Endothelial cell of umbilical vein (primary cell): ENCODE data around the gene ZNF385B.

Experiments
- EZH2 ChIP-seq: IDR thresholded peaks from 2 replicates; pipeline ENCODE4 v1.6.1; 2012; ENCODE audit warnings: borderline replicate concordance, low read depth, mild to moderate bottlenecking, moderate library complexity, low read length, inconsistent platforms; ENCODE audit not compliant: severe bottlenecking
- FOS ChIP-seq: IDR thresholded peaks from 2 replicates; pipeline ENCODE4 v1.6.1; 2011; ENCODE audit warnings: mild to moderate bottlenecking, low read length, moderate library complexity, borderline replicate concordance; ENCODE audit not compliant: insufficient read depth
- GATA2 ChIP-seq: IDR thresholded peaks from 2 replicates; pipeline ENCODE4 v1.7.0; 2011; ENCODE audit warnings: low read depth, mild to moderate bottlenecking, moderate library complexity, mixed read lengths, low read length; ENCODE audit not compliant: insufficient read length, insufficient read depth
- JUN ChIP-seq: IDR thresholded peaks from 2 replicates; pipeline ENCODE4 v1.6.1; 2011; ENCODE audit warnings: borderline replicate concordance, low read depth; ENCODE audit not compliant: insufficient read length, insufficient read depth
- MYC ChIP-seq: IDR thresholded peaks from one replicate; pipeline ENCODE4 v1.6.1; 2011; ENCODE audit warnings: mild to moderate bottlenecking, low read depth, low read length
- POLR2A ChIP-seq: IDR thresholded peaks from 2 replicates; pipeline ENCODE4 v1.6.1; 2012; ENCODE audit warnings: low read depth, mild to moderate bottlenecking, control low read depth, low read length
- POLR2AphosphoS5 ChIP-seq: IDR thresholded peaks from 2 replicates; pipeline ENCODE4 v1.6.1; 2012; ENCODE audit warnings: low read depth, mild to moderate bottlenecking, control low read depth, low read length, moderate library complexity; ENCODE audit not compliant: insufficient read depth
- TF ChIP-seq, protein P1 (sequence below), 2 donors: IDR thresholded peaks; 1 replicate in 1 of 2; 2 replicates in 1 of 2; pipeline ENCODE4 v1.5.1; 2011; ENCODE audit warnings: low read length in 2 of 2, mild to moderate bottlenecking in 2 of 2, moderate library complexity in 2 of 2, control low read depth in 1 of 2, inconsistent platforms in 1 of 2, low read depth in 1 of 2; ENCODE audit not compliant: insufficient read depth in 1 of 2; ENCODE audit errors: extremely low read depth in 1 of 2
- TF ChIP-seq, protein P2 (sequence below): IDR thresholded peaks from 2 replicates; pipeline ENCODE4 v1.6.1; 2011; ENCODE audit not compliant: insufficient read depth, insufficient read length

DNA sequence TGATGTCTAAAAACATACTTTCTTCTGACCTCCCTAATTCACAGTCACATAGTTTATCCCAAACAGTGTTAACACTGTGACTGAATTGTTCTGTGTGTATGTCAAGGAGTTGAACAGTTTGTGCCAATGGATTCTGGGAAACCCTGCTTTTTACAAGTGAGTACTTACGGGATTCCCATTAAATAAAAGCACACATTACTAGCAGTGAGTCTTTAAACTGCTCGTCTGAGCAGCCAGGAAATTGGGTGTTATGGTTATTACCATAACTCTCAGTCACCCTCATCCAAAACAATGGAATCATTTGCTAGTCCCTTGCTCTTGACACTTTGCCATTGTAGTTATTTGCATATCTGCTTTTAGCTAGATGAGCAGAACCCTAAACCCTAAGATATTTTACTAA lies 209.1 kb downstream of the ZNF385B start:
- TF ChIP-seq POLR2A: no peak
- TF ChIP-seq, protein P1, sequence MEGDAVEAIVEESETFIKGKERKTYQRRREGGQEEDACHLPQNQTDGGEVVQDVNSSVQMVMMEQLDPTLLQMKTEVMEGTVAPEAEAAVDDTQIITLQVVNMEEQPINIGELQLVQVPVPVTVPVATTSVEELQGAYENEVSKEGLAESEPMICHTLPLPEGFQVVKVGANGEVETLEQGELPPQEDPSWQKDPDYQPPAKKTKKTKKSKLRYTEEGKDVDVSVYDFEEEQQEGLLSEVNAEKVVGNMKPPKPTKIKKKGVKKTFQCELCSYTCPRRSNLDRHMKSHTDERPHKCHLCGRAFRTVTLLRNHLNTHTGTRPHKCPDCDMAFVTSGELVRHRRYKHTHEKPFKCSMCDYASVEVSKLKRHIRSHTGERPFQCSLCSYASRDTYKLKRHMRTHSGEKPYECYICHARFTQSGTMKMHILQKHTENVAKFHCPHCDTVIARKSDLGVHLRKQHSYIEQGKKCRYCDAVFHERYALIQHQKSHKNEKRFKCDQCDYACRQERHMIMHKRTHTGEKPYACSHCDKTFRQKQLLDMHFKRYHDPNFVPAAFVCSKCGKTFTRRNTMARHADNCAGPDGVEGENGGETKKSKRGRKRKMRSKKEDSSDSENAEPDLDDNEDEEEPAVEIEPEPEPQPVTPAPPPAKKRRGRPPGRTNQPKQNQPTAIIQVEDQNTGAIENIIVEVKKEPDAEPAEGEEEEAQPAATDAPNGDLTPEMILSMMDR (IDR thresholded peaks at IDR 0.05; ENCODE audit: extremely low read depth in 1 of 2, insufficient read depth in 1 of 2, low read depth in 1 of 2, low read length in 2 of 2): no peak
- no peak for TF ChIP-seq POLR2AphosphoS5
- no peak for TF ChIP-seq EZH2
- TF ChIP-seq MYC: no peak
- TF ChIP-seq JUN: no peak
- TF ChIP-seq, protein P2, sequence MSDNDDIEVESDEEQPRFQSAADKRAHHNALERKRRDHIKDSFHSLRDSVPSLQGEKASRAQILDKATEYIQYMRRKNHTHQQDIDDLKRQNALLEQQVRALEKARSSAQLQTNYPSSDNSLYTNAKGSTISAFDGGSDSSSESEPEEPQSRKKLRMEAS: no peak
- TF ChIP-seq FOS: no peak
- no peak for TF ChIP-seq GATA2
